Measurements from ENCODE around the gene STKLD1.

The STKLD1 gene

GRCh38 chr9:133345596-133345995 lies 30.6 kb upstream of the STKLD1 start:
- DNase-seq (ENCODE audit: low spot score), result no peak

GRCh38 chr9:133346021-133346785 lies 30.0 kb upstream of the STKLD1 start:
- DNase-seq (ENCODE audit: low spot score), result no peak

- peak; percentile 41 for DNase-seq (ENCODE audit: low spot score)
Measured at GRCh38 chr9:133347515-133347984, 28.6 kb upstream of the STKLD1 start.

- DNase-seq (ENCODE audit: low spot score), result peak; percentile 97
Measured at GRCh38 chr9:133347985-133348717, 28.0 kb upstream of the STKLD1 start, which contains the start of the genes MED22 and RPL7A. Gene MED22, minus strand, starts transcription at chr9:133348131. Its CDS starts 1,469 bp downstream, at chr9:133346662. Gene RPL7A, plus strand, starts transcription at chr9:133348218. Its CDS starts 26 bp downstream, at chr9:133348244.

- no peak for DNase-seq (ENCODE audit: low spot score)
Measured at GRCh38 chr9:133348718-133349573, 27.2 kb upstream of the STKLD1 start.

- no peak for DNase-seq (ENCODE audit: low spot score)
Measured at GRCh38 chr9:133349965-133350616, 26.1 kb upstream of the STKLD1 start.

GRCh38 chr9:133351526-133351907 lies 24.6 kb upstream of the STKLD1 start:
- no peak for DNase-seq (ENCODE audit: low spot score)

- peak; percentile 80 for DNase-seq (ENCODE audit: low spot score)
Measured at GRCh38 chr9:133351908-133352634, 24.1 kb upstream of the STKLD1 start.

GRCh38 chr9:133352635-133353340 lies 23.4 kb upstream of the STKLD1 start:
- DNase-seq (ENCODE audit: low spot score), result no peak

- no peak for DNase-seq (ENCODE audit: low spot score)
Measured at GRCh38 chr9:133353548-133353947, 22.6 kb upstream of the STKLD1 start.

- peak; percentile 27 for DNase-seq (ENCODE audit: low spot score)
Measured at GRCh38 chr9:133354766-133355165, 21.4 kb upstream of the STKLD1 start.

GRCh38 chr9:133355881-133356357 lies 20.2 kb upstream of the STKLD1 start:
- DNase-seq (ENCODE audit: low spot score), result peak; percentile 65

- DNase-seq (ENCODE audit: low spot score), result peak; percentile 91
Measured at GRCh38 chr9:133356391-133357091, 19.6 kb upstream of the STKLD1 start, which contains the start of the genes SURF1 and SURF2. Gene SURF1, minus strand, starts transcription at chr9:133356487. Its CDS starts 34 bp downstream, at chr9:133356453. Gene SURF2, plus strand, starts transcription at chr9:133356550. Its CDS starts 43 bp downstream, at chr9:133356593.

GRCh38 chr9:133357656-133358055 lies 18.5 kb upstream of the STKLD1 start:
- DNase-seq (ENCODE audit: low spot score), result no peak

GRCh38 chr9:133359399-133360175 lies 16.6 kb upstream of the STKLD1 start:
- no peak for DNase-seq (ENCODE audit: low spot score)

- no peak for DNase-seq (ENCODE audit: low spot score)
Measured at GRCh38 chr9:133360400-133361393, 15.5 kb upstream of the STKLD1 start.

- DNase-seq (ENCODE audit: low spot score), result no peak
Measured at GRCh38 chr9:133361507-133362092, 14.6 kb upstream of the STKLD1 start.

All from NAMALWA (cell line).